OCI-LY1 (cell line): ENCODE results near the gene FAM83E.

Experiments
- CTCF ChIP-seq: fragments of 200-600 bp; sonication (generic), shearing (Covaris generic); IDR thresholded peaks from 2 replicates; pipeline ENCODE4 v1.5.1; 2017; ENCODE audit warnings: mild to moderate bottlenecking, antibody characterized with exemption, low read length, moderate library complexity, mixed read lengths
- EZH2 ChIP-seq: fragments of 200-600 bp; sonication (generic), shearing (Covaris generic); IDR thresholded peaks from 2 replicates; pipeline ENCODE4 v1.8.0; 2017; ENCODE audit warnings: borderline replicate concordance, mixed run types, mild to moderate bottlenecking, antibody characterized with exemption, low read length, moderate library complexity, mixed read lengths

- TF ChIP-seq CTCF: no peak
- TF ChIP-seq EZH2: no peak
Measured at GRCh38 chr19:48650974-48651682, 36.3 kb upstream of the FAM83E start.
